ENCODE data around the gene MBNL1. TPM values are rescaled to one million over a fixed set of nuclear protein-coding genes. Genes with fewer than 3 reads are reported as not detected.

MBNL1 gene
- polyA plus RNA-seq, 1 donor (not counting 4 experiments of a cell fraction or from before 2014, with no cell fraction given), result 58.3 TPM

DNA sequence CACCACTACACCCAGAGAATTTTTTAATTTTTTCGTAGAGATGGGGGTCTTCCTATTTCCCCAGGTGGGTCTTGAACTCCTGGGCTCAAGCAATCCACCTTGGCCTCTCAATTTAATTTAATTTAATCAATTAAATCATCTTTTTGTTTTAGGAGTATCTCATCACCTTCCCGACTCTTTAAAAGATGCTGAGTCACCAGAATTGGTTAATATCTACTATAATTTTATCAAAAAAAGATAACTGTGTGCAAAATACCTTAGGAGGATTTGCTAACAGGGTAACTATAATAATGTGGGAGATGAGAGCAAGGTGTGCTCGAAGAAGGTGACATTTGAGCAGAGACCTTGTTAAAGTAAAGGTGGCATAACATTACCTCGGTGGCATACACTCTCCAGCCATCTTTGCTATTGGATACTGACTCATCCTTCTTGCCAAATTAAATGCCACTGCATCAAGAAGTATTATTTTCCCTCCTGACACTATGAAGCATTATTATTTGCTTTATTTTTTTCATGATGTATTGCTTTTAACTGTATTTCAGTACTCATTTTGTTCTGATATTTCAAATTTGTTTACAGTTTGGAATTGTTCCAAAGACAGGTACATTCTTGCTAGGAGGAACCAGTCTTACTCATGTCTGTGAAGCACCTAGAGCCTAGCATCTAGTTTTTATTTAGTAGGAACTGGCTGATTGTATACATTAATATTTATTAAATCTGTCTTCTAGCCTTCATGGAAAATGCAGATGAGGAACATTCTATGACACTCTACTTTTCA, 200.7 kb downstream of the MBNL1 start:
- no peak overlapping the region for H3K4me2 ChIP-seq (ENCODE audit: control insufficient read depth, extremely low read depth, insufficient read depth, low read depth, low read length)
- H3K9me3 ChIP-seq (ENCODE audit: control insufficient read depth, low read depth, low read length), result no peaks in the 10 kb centered on the region
- H3K4me3 ChIP-seq (ENCODE audit: control insufficient read depth in 2 of 3, extremely low read depth in 1 of 3, insufficient read depth in 2 of 3, low read depth in 1 of 3, low read length in 3 of 3), result no peak overlapping the region
- no peak for FAIRE-seq
- no peaks in the 10 kb centered on the region for H3K4me1 ChIP-seq (ENCODE audit: control insufficient read depth, extremely low read depth, insufficient read depth, low read length)
- dilution Hi-C loops (cut with MboI; ENCODE audit: extremely low pct_ligation_motif_present, low sequenced_read_pairs), result no loop called here
- no peak overlapping the region for H3K27ac ChIP-seq (ENCODE audit: control insufficient read depth, insufficient read depth, low read length)
- no peak for DNase-seq (ENCODE audit: low read depth, low spot score)
- no peak overlapping the region for H3K9ac ChIP-seq (ENCODE audit: control insufficient read depth, extremely low read depth, insufficient read depth, low read length)
- H3K36me3 ChIP-seq (ENCODE audit: control insufficient read depth in 2 of 2, extremely low read depth in 1 of 2, insufficient read depth in 2 of 2, low read length in 2 of 2), result peaks cover 0 to 3% of the 10 kb centered on the region in 2 experiments
- no peaks in the 10 kb centered on the region for H3K79me2 ChIP-seq (ENCODE audit: control insufficient read depth, insufficient read depth, low read length)
- TF ChIP-seq EZH2 (IDR thresholded peaks at IDR 0.05; ENCODE audit: low read length), result no peak
- TF ChIP-seq, protein P1, sequence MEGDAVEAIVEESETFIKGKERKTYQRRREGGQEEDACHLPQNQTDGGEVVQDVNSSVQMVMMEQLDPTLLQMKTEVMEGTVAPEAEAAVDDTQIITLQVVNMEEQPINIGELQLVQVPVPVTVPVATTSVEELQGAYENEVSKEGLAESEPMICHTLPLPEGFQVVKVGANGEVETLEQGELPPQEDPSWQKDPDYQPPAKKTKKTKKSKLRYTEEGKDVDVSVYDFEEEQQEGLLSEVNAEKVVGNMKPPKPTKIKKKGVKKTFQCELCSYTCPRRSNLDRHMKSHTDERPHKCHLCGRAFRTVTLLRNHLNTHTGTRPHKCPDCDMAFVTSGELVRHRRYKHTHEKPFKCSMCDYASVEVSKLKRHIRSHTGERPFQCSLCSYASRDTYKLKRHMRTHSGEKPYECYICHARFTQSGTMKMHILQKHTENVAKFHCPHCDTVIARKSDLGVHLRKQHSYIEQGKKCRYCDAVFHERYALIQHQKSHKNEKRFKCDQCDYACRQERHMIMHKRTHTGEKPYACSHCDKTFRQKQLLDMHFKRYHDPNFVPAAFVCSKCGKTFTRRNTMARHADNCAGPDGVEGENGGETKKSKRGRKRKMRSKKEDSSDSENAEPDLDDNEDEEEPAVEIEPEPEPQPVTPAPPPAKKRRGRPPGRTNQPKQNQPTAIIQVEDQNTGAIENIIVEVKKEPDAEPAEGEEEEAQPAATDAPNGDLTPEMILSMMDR (optimal IDR thresholded peaks at IDR 0.05 in 1 of 3, IDR thresholded peaks at IDR 0.05 in 1 of 3, conservative IDR thresholded peaks at IDR 0.05 in 1 of 3; ENCODE audit: extremely low read depth in 1 of 3, insufficient read depth in 2 of 3, low read length in 3 of 3), result no peak
- no peak overlapping the region for H2AFZ ChIP-seq (ENCODE audit: control insufficient read depth, low read length)
- no peaks in the 10 kb centered on the region for H3K27me3 ChIP-seq (ENCODE audit: control insufficient read depth, extremely low read depth, insufficient read depth, low read length)
- no peaks in the 10 kb centered on the region for H3K9me1 ChIP-seq (ENCODE audit: control insufficient read depth, extremely low read depth, insufficient read depth, low read length)
- H4K20me1 ChIP-seq (ENCODE audit: control insufficient read depth, extremely low read depth, insufficient read depth, low read length), result no peaks in the 10 kb centered on the region

DNA sequence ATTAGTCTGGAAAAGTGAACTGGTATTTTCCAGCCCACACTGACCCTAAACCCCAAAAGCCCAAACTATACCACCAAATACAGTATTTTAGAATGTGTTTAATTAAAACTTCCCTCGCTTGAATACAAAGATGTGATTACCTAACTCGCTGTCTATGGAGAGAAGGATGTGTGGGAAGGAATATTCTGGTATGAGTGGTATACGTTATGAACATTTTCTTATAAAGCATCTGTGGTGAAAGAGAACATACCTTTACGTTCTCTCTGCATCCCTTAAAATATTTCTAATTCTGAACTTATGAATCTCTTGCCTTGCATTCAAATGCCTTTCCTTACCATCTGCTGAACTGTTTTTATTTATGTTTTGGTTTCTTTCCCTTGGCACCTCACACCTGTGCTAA, 201.4 kb downstream of the MBNL1 start:
- Histone ChIP-seq H3K4me2 (ENCODE audit: control insufficient read depth, extremely low read depth, insufficient read depth, low read depth, low read length) (no peak overlapping the region), H3K4me1 (ENCODE audit: control insufficient read depth, extremely low read depth, insufficient read depth, low read length) (no peaks in the 10 kb centered on the region), H3K36me3 (ENCODE audit: control insufficient read depth in 2 of 2, extremely low read depth in 1 of 2, insufficient read depth in 2 of 2, low read length in 2 of 2) (no peaks in the 10 kb centered on the region), H4K20me1 (ENCODE audit: control insufficient read depth, extremely low read depth, insufficient read depth, low read length) (no peaks in the 10 kb centered on the region), H3K79me2 (ENCODE audit: control insufficient read depth, insufficient read depth, low read length) (no peaks in the 10 kb centered on the region), H3K27ac (ENCODE audit: control insufficient read depth, insufficient read depth, low read length) (no peak overlapping the region), H3K9ac (ENCODE audit: control insufficient read depth, extremely low read depth, insufficient read depth, low read length) (no peak overlapping the region), H3K9me3 (ENCODE audit: control insufficient read depth, low read depth, low read length) (no peaks in the 10 kb centered on the region), H3K9me1 (ENCODE audit: control insufficient read depth, extremely low read depth, insufficient read depth, low read length) (no peaks in the 10 kb centered on the region), H2AFZ (ENCODE audit: control insufficient read depth, low read length) (no peak overlapping the region), H3K4me3 (ENCODE audit: control insufficient read depth in 2 of 3, extremely low read depth in 1 of 3, insufficient read depth in 2 of 3, low read depth in 1 of 3, low read length in 3 of 3) (no peak overlapping the region), H3K27me3 (ENCODE audit: control insufficient read depth, extremely low read depth, insufficient read depth, low read length) (no peaks in the 10 kb centered on the region)
- dilution Hi-C loops (cut with MboI; ENCODE audit: extremely low pct_ligation_motif_present, low sequenced_read_pairs), result no loop called here
- FAIRE-seq (no peak), DNase-seq (ENCODE audit: low read depth, low spot score) (no peak)
- TF ChIP-seq EZH2 (IDR thresholded peaks at IDR 0.05; ENCODE audit: low read length), result no peak
- TF ChIP-seq, protein P1 (optimal IDR thresholded peaks at IDR 0.05 in 1 of 3, IDR thresholded peaks at IDR 0.05 in 1 of 3, conservative IDR thresholded peaks at IDR 0.05 in 1 of 3; ENCODE audit: extremely low read depth in 1 of 3, insufficient read depth in 2 of 3, low read length in 3 of 3), result no peak
